Loucy (cell line): ENCODE data around the gene SH3PXD2B.

Source experiments
- EZH2phosphoT487 ChIP-seq: fragments of 200-600 bp; IDR thresholded peaks from 2 replicates; pipeline ENCODE4 v1.6.1; 2018; ENCODE audit warnings: antibody characterized with exemption, mild to moderate bottlenecking, moderate library complexity, borderline replicate concordance
- TF ChIP-seq, protein P1 (sequence below): fragments of 200-600 bp; sonication (generic); conservative IDR thresholded peaks from 2 replicates; pipeline ENCODE4 v1.5.1; 2014; ENCODE audit warnings: mild to moderate bottlenecking, antibody characterized with exemption, low read length

DNA sequence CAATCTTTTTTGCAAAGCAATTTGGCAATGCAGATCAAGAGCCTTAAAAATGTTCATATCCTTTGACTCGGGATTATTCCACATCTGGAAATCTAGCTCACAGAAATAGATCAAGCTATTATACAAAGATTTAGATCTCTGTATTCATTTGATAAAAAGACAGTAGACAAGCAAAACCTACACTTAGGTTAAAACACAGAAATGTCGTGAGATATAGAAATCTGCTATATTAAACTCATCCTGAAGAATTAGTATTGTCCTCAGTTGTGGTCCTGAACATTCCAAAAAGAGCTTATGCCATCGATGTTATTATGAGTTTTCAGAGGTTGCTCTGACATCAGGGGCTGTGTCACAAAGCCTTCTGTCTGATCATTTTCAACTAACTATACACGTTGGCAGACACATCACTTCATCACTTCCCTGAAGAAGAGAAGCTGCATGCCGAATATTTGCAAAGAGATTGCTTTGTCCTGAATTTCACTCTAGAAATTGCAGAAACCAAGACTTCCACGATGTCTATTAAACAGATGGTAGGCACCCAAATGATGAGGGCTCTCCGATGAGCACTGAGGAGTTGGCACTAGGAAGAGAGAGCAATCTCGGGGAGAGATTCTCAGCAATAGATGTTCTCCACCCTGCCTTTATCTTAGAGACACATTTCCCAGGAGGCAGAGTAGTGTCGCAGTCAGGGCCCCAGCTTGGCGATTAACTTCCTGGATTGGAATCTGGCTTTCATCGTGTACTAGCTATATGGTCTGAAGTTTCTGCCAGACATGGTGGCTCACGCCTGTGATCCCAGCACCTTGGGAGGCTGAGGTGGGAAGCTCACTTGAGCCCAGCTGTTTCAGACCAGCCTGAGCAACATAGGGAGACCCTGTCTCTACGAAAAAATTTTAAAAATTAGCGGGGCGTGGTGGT is 168.8 kb downstream of the SH3PXD2B start:
- TF ChIP-seq, protein P1, sequence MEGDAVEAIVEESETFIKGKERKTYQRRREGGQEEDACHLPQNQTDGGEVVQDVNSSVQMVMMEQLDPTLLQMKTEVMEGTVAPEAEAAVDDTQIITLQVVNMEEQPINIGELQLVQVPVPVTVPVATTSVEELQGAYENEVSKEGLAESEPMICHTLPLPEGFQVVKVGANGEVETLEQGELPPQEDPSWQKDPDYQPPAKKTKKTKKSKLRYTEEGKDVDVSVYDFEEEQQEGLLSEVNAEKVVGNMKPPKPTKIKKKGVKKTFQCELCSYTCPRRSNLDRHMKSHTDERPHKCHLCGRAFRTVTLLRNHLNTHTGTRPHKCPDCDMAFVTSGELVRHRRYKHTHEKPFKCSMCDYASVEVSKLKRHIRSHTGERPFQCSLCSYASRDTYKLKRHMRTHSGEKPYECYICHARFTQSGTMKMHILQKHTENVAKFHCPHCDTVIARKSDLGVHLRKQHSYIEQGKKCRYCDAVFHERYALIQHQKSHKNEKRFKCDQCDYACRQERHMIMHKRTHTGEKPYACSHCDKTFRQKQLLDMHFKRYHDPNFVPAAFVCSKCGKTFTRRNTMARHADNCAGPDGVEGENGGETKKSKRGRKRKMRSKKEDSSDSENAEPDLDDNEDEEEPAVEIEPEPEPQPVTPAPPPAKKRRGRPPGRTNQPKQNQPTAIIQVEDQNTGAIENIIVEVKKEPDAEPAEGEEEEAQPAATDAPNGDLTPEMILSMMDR, result no peak
- no peak for TF ChIP-seq EZH2phosphoT487
